Upper lobe of left lung (tissue), 4 donors: ENCODE measurements around the gene ZC3H4.

Experiments used
- EP300 ChIP-seq, 4 donors: sonication (generic); formaldehyde crosslinking; IDR thresholded peaks; one replicate each; pipeline ENCODE4 v1.5.1; 2017; ENCODE audit warnings: antibody characterized with exemption in 4 of 4, control low read depth in 2 of 4
- POLR2A ChIP-seq, 4 donors: fragments of 450-650 bp; IDR thresholded peaks; one replicate each; pipeline ENCODE4 v1.5.1; 2016 to 2017; ENCODE audit warnings: antibody characterized with exemption in 4 of 4, mild to moderate bottlenecking in 2 of 4
- POLR2AphosphoS5 ChIP-seq, 2 donors: sonication (generic); formaldehyde crosslinking; IDR thresholded peaks; one replicate each; pipeline ENCODE4 v1.5.1; 2017; ENCODE audit warnings: antibody characterized with exemption in 2 of 2
- TF ChIP-seq, protein P1 (sequence below), 6 experiments: fragments of 450-650 bp in 4 of 6; fragments of 200-600 bp in 2 of 6; sonication (generic) in 2 of 6; IDR thresholded peaks; one replicate each; pipeline ENCODE4 v1.5.1; 2016 to 2019; ENCODE audit warnings: antibody characterized with exemption in 6 of 6

DNA sequence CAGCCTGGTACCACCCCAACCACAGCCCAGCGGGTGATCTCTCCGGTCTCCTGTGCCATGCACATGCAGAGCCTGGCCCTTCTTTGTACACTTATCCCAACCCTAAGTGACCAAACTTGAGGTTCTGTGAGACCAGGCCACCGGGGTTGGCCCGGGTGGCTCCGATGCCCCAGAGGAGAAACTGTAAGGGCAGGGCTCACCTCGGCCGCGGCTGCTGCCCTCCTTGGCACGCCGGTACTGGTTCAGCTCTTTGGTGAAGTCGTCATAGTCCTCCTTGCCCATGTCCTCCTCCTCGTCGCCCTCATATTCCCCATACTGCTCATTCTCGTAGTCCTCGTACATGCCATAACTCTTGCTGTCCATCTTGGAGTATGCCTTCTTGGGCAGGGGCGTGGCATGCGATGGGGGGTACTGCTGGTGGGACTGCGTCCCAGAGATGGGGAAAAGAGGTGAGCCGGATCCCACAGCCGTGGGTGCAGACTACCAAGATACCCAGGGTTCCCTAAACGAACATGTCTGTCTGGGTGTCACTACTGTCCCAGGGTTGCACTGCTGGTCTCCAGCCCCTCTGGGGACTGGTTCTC lies 23.7 kb downstream of the ZC3H4 start:
- TF ChIP-seq POLR2A (IDR thresholded peaks at IDR 0.05): no peak
- TF ChIP-seq, protein P1, sequence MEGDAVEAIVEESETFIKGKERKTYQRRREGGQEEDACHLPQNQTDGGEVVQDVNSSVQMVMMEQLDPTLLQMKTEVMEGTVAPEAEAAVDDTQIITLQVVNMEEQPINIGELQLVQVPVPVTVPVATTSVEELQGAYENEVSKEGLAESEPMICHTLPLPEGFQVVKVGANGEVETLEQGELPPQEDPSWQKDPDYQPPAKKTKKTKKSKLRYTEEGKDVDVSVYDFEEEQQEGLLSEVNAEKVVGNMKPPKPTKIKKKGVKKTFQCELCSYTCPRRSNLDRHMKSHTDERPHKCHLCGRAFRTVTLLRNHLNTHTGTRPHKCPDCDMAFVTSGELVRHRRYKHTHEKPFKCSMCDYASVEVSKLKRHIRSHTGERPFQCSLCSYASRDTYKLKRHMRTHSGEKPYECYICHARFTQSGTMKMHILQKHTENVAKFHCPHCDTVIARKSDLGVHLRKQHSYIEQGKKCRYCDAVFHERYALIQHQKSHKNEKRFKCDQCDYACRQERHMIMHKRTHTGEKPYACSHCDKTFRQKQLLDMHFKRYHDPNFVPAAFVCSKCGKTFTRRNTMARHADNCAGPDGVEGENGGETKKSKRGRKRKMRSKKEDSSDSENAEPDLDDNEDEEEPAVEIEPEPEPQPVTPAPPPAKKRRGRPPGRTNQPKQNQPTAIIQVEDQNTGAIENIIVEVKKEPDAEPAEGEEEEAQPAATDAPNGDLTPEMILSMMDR (IDR thresholded peaks at IDR 0.05): no peak
- TF ChIP-seq EP300 (IDR thresholded peaks at IDR 0.05): no peak
- no peak for TF ChIP-seq POLR2AphosphoS5 (IDR thresholded peaks at IDR 0.05)
